Upper lobe of left lung (tissue), 6 donors: ENCODE data around the gene BCL7C. TPM values are rescaled to one million over a fixed set of nuclear protein-coding genes. Genes with fewer than 3 reads are reported as not detected.

ENCODE experiments used
- ATAC-seq, 2 donors: fragments of 200-7000 bp; cut with Tn5 transposase; one replicate each; pipeline ENCODE4 v1.9.1; 2022; ENCODE audit warnings: mild to moderate bottlenecking in 2 of 2, moderate library complexity in 2 of 2; ENCODE audit not compliant: low FRiP score in 2 of 2
- DNase-seq, 2 donors: peaks; one replicate each; pipeline ENCODE4 v3.0.0-alpha.2; 2019 to 2020
- H3K27ac ChIP-seq, 4 donors: fragments of 200-600 bp; sonication (generic); one replicate each; pipeline ENCODE4 v1.5.1; 2016 to 2019
- H3K27me3 ChIP-seq, 4 donors: fragments of 200-600 bp; sonication (generic); one replicate each; pipeline ENCODE4 v1.5.1; 2017 to 2019
- H3K36me3 ChIP-seq, 4 donors: fragments of 200-600 bp; sonication (generic); one replicate each; pipeline ENCODE4 v1.5.1; 2016 to 2019
- H3K4me1 ChIP-seq, 4 donors: fragments of 200-600 bp; sonication (generic); one replicate each; pipeline ENCODE4 v1.5.1; 2018 to 2019
- H3K4me3 ChIP-seq, 4 donors: fragments of 200-600 bp; sonication (generic); one replicate each; pipeline ENCODE4 v1.5.1; 2017 to 2019; ENCODE audit warnings: mild to moderate bottlenecking in 2 of 4, moderate library complexity in 1 of 4
- H3K9me3 ChIP-seq, 4 donors: fragments of 200-600 bp; sonication (generic); one replicate each; pipeline ENCODE4 v1.5.1; 2018 to 2019
- CTCF ChIP-seq, 6 experiments: fragments of 450-650 bp in 4 of 6; fragments of 200-600 bp in 2 of 6; sonication (generic) in 2 of 6; IDR thresholded peaks; one replicate each; pipeline ENCODE4 v1.5.1; 2016 to 2019; ENCODE audit warnings: antibody characterized with exemption in 6 of 6
- EP300 ChIP-seq, 4 donors: sonication (generic); formaldehyde crosslinking; IDR thresholded peaks; one replicate each; pipeline ENCODE4 v1.5.1; 2017; ENCODE audit warnings: antibody characterized with exemption in 4 of 4, control low read depth in 2 of 4
- POLR2A ChIP-seq, 4 donors: fragments of 450-650 bp; IDR thresholded peaks; one replicate each; pipeline ENCODE4 v1.5.1; 2016 to 2017; ENCODE audit warnings: antibody characterized with exemption in 4 of 4, mild to moderate bottlenecking in 2 of 4
- POLR2AphosphoS5 ChIP-seq, 2 donors: sonication (generic); formaldehyde crosslinking; IDR thresholded peaks; one replicate each; pipeline ENCODE4 v1.5.1; 2017; ENCODE audit warnings: antibody characterized with exemption in 2 of 2
- WGBS, 2 donors: methylation state at CpG; one replicate each; pipeline ENCODE4 v1.1.5; 2017 to 2018; 5-methylcytosine and 5-hydroxymethylcytosine counted together
- total RNA-seq, 6 donors: library from RNA; depleted of rRNA in 4 of 6; stranded (reverse); fragments of >200 nt in 4 of 6; gene quantifications; one replicate each; pipeline versions ENCODE4 v1.1.0 to v1.2.1, GENCODE V29; 2016 to 2021
- donor health status: DM: no; HTN: no; CAD: no; lungs with moderate emphysema.
- donor health status: DM: no; HTN: yes; CAD: no; lungs with severe emphysema.

BCL7C gene
- total RNA-seq, 6 donors from 2014 or later, result 15.7 to 32.8 (median 28.2) TPM

DNA sequence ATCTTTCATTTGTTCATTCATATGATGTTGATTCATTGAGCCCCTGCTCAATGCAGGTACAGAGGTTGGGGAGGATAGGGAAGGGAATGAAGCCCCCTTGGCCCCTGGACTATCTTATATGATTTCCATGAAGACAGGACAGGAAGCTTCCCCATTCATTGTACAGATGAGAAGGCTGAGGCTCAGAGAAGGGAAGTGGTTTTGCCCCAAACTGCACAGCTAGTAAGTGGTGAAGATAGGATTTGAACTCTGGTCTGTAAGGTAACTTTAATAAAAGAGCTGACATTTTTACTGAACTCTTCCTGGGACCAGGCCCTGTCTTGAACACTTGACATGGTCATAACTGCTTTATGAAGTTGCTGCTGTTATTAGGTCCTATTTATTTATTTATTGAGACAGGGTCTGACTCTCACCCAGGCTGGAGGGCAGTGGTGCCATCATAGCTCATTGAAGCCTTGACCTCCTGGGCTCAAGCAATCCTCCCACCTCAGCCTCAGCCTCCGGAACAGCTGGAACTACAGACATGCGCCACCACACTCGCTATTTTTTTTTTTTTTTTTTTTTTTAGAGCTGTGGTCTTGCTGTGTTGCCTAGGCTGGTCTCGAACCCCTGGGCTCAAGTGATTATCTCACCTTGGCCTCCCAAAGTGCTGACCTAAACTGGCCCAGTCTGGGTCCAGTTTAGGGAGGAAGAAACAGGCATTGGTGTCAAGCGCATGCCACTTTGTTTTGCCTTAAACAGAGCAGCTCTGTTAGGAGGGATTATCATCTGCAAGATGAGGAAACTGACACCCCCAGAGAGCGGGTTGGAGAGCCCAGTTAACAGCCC is 7.5 kb upstream of the BCL7C start:
- Histone ChIP-seq H3K4me1 (peaks cover 19 to 47% (median 35%) of the 10 kb centered on the region in 4 donors), H3K4me3 (peak overlapping the region in 3 of 4 donors; percentile 58 to 67 (median 63)), H3K9me3 (no peaks in the 10 kb centered on the region), H3K27ac (peak overlapping the region; percentile 62 to 96 (median 88)), H3K36me3 (no peaks in the 10 kb centered on the region), H3K27me3 (no peaks in the 10 kb centered on the region)
- WGBS, 2 donors, result 31 to 34% methylated on average over 5 to 6 of the region's 6 CpGs
- ATAC-seq, result no peak
- DNase-seq, result no peak
- TF ChIP-seq POLR2AphosphoS5 (IDR thresholded peaks at IDR 0.05) (no peak), CTCF (IDR thresholded peaks at IDR 0.05) (no peak), POLR2A (IDR thresholded peaks at IDR 0.05) (no peak), EP300 (IDR thresholded peaks at IDR 0.05) (no peak)

- TF ChIP-seq POLR2AphosphoS5 (IDR thresholded peaks at IDR 0.05), result no peak
- TF ChIP-seq EP300 (IDR thresholded peaks at IDR 0.05), result no peak
- no peak for TF ChIP-seq POLR2A (IDR thresholded peaks at IDR 0.05)
- TF ChIP-seq CTCF (IDR thresholded peaks at IDR 0.05), result no peak
- no peak for ATAC-seq
- WGBS, 2 donors, result 96 to 97% methylated on average over 5 of the region's 5 CpGs
- Histone ChIP-seq H3K4me3 (no peak overlapping the region), H3K36me3 (no peaks in the 10 kb centered on the region), H3K9me3 (no peaks in the 10 kb centered on the region), H3K4me1 (peaks cover 25 to 54% (median 42%) of the 10 kb centered on the region in 4 donors), H3K27ac (no peak overlapping the region), H3K27me3 (no peaks in the 10 kb centered on the region)
- no peak for DNase-seq
Observed at GRCh38 chr16:30900588-30900987, 6.7 kb upstream of the BCL7C start.

DNA sequence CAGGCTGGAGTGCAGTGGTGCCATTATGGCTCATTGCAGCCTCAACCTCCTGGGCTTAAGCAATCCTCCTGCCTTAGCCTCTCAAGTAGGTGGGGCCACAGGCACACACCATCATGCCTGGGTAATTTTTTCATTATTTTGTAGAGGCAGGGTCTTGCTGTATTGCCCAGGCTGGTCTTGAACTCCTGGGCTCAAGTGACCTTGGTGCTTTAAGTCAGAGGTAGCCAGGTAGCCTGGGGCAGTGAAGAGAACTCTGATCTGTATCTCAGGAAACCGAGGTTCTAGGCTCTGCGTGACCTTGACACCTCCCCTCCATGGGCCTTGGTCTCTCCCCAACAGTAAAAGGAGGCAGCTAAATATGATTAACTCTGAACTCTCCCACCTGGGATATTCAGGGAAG is 5.9 kb upstream of the BCL7C start:
- ATAC-seq (no peak), DNase-seq (no peak)
- TF ChIP-seq POLR2AphosphoS5 (IDR thresholded peaks at IDR 0.05) (no peak), POLR2A (IDR thresholded peaks at IDR 0.05) (no peak), EP300 (IDR thresholded peaks at IDR 0.05) (no peak), CTCF (IDR thresholded peaks at IDR 0.05) (no peak)
- WGBS, 2 donors, result 88% methylated on average over 2 of the region's 2 CpGs; no CpG with 5 or more reads in 1 of the 2 donors
- Histone ChIP-seq H3K27me3 (no peaks in the 10 kb centered on the region), H3K36me3 (no peaks in the 10 kb centered on the region), H3K27ac (no peak overlapping the region), H3K4me3 (no peak overlapping the region), H3K9me3 (no peaks in the 10 kb centered on the region), H3K4me1 (peaks cover 30 to 62% (median 49%) of the 10 kb centered on the region in 4 donors)

GRCh38 chr16:30896889-30897733 is 3.2 kb upstream of the BCL7C start:
- H3K4me3 ChIP-seq, result peak overlapping the region; percentile 18 to 62 (median 50)
- ATAC-seq (peak; percentile 83 to 88), DNase-seq (peak; percentile 94 to 96)
- H3K27ac ChIP-seq, result peak overlapping the region; percentile 95 to 99 (median 97)
- no peak for TF ChIP-seq CTCF (IDR thresholded peaks at IDR 0.05)
- TF ChIP-seq POLR2A (IDR thresholded peaks at IDR 0.05), result peak in 2 of 4 donors; percentile 23 to 33
- TF ChIP-seq EP300 (IDR thresholded peaks at IDR 0.05), result no peak
- peak; percentile 36 to 64 for TF ChIP-seq POLR2AphosphoS5 (IDR thresholded peaks at IDR 0.05)
- H3K36me3 ChIP-seq, result no peaks in the 10 kb centered on the region
- H3K9me3 ChIP-seq, result no peaks in the 10 kb centered on the region
- 18 to 19% methylated on average over 26 to 31 of the region's 31 CpGs for WGBS, 2 donors
- peaks cover 28 to 59% (median 47%) of the 10 kb centered on the region in 4 donors for H3K4me1 ChIP-seq
- no peaks in the 10 kb centered on the region for H3K27me3 ChIP-seq
